Lower lobe of right lung (tissue), 2 donors: ENCODE results near the gene LRP1. TPM values are rescaled to one million over a fixed set of nuclear protein-coding genes. Genes with fewer than 3 reads are reported as not detected.

Experiments used
- ATAC-seq, 2 donors: fragments of 200-7000 bp; cut with Tn5 transposase; one replicate each; pipeline ENCODE4 v1.9.1; 2020 to 2022; ENCODE audit warnings: mild to moderate bottlenecking in 2 of 2, moderate library complexity in 2 of 2
- DNase-seq: peaks from one replicate; pipeline ENCODE4 v3.0.0-alpha.2; 2020
- H3K27ac ChIP-seq: fragments of 200-600 bp; one replicate; pipeline ENCODE4 v1.8.0; 2022
- H3K27me3 ChIP-seq: fragments of 200-600 bp; one replicate; pipeline ENCODE4 v1.8.0; 2022; ENCODE audit warnings: low read depth
- H3K36me3 ChIP-seq: fragments of 200-600 bp; one replicate; pipeline ENCODE4 v1.8.0; 2022; ENCODE audit warnings: mild to moderate bottlenecking
- H3K4me1 ChIP-seq: fragments of 200-600 bp; one replicate; pipeline ENCODE4 v1.8.0; 2022
- H3K4me3 ChIP-seq: fragments of 200-600 bp; one replicate; pipeline ENCODE4 v1.8.0; 2022; ENCODE audit warnings: mild to moderate bottlenecking
- H3K9me3 ChIP-seq: fragments of 200-600 bp; one replicate; pipeline ENCODE4 v1.8.0; 2022
- intact Hi-C: fragments of 100-400 bp; cut with DNase I; formaldehyde crosslinking; loops from one replicate; pipeline ENCODE4 v1.11.0; 2022
- microRNA-seq: library from miRNA; unstranded; fragments of <30 nt; microRNA quantifications from one replicate; pipeline ENCODE4 v1.2.0, GENCODE V29; 2020; ENCODE audit warnings: borderline number of aligned reads
- total RNA-seq: library from RNA; stranded (reverse); fragmentation: NEBNext Ultra II Directional; extraction: Animal tissue kit (Norgen Biotek cat#: 25700); gene quantifications from one replicate; pipeline ENCODE4 v1.2.1, GENCODE V29; 2021
- TF ChIP-seq, protein P1 (sequence below): fragments of 200-600 bp; IDR thresholded peaks from one replicate; pipeline ENCODE4 v1.8.0; 2022; ENCODE audit warnings: antibody characterized with exemption, mild to moderate bottlenecking
- donor health status: DM: no; HTN: yes; CAD: no; lungs with severe emphysema.

Gene LRP1
- total RNA-seq, 1 donor from 2014 or later: 404 TPM

DNA sequence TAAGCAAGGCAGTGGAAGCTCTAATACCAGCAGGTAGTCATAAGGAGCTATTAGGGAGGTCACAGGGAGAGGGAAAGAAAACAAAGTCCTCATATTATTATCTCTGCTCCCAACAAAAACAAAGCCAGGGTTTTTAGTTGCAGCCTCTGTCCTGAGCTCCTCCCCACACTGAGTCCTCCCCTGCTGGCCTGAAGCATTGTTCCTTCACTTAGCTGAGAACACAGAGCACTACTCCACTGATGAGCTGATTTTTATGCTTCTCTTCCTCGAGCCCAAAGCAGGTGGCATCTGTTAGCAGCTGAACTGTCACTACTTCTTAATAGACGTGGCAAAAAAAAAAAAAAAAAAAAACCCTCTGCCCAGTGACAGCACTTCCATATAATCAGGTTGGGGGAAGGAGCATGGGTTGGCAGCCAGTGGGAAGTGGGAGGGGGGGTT lies 133.2 kb downstream of the LRP1 start:
- DNase-seq: no peak
- intact Hi-C loops: no loop called here
- Histone ChIP-seq H3K36me3 (peaks cover 72% of the 10 kb centered on the region), H3K27me3 (no peaks in the 10 kb centered on the region), H3K9me3 (no peaks in the 10 kb centered on the region), H3K4me1 (no peaks in the 10 kb centered on the region), H3K27ac (no peak overlapping the region), H3K4me3 (no peak overlapping the region)
- no peak for ATAC-seq
- TF ChIP-seq, protein P1, sequence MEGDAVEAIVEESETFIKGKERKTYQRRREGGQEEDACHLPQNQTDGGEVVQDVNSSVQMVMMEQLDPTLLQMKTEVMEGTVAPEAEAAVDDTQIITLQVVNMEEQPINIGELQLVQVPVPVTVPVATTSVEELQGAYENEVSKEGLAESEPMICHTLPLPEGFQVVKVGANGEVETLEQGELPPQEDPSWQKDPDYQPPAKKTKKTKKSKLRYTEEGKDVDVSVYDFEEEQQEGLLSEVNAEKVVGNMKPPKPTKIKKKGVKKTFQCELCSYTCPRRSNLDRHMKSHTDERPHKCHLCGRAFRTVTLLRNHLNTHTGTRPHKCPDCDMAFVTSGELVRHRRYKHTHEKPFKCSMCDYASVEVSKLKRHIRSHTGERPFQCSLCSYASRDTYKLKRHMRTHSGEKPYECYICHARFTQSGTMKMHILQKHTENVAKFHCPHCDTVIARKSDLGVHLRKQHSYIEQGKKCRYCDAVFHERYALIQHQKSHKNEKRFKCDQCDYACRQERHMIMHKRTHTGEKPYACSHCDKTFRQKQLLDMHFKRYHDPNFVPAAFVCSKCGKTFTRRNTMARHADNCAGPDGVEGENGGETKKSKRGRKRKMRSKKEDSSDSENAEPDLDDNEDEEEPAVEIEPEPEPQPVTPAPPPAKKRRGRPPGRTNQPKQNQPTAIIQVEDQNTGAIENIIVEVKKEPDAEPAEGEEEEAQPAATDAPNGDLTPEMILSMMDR: no peak

DNA sequence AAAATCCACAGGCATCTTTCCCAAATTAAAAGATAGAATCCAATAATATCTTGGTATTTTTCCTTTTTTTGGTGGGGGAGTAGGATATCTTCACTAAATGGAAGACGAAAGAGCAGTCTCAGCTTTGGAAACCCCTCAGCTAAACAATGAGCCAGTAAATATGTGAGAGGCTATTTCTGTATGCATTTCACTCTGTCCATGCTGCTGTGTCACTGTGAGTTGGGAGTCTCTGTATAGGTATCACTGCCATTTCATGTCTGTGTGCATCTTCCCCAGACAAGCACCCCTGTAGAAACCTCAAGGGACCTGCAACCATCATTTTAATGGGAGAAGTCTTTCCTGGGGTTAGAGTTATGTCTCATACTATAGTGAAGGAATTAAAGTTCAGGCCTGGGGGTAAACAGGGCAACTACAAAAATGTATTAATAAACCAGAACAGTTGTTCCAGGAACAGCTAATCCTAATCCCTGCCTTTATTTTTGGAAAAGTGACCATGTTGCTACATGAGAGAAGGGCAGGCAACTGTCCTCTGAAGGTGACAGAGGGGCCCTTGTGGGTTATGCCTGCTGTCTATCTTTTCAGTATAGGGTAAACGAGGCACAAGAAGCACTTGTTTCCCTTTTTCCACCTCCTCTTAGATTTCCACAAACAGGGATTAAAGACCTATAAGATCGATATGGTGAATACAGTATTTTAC lies 134.0 kb downstream of the LRP1 start:
- H3K9me3 ChIP-seq: no peaks in the 10 kb centered on the region
- intact Hi-C loops: no loop called here
- TF ChIP-seq, protein P1: no peak
- H3K4me1 ChIP-seq: no peaks in the 10 kb centered on the region
- H3K4me3 ChIP-seq: no peak overlapping the region
- H3K27ac ChIP-seq: no peak overlapping the region
- no peaks in the 10 kb centered on the region for H3K27me3 ChIP-seq
- ATAC-seq (no peak), DNase-seq (no peak)
- H3K36me3 ChIP-seq: peaks cover 72% of the 10 kb centered on the region

Small RNA genes within 50 kb of the gene (microRNA-seq; reads per million reads assigned to microRNA genes)
- 1.5 reads per million for gene MIR1228

Other genes with a start within 250 kb of the LRP1 start
- not detected for gene SDR9C7, start 194.1 kb upstream of the LRP1 start, total RNA-seq
- 0.53 TPM for gene RDH16, start 170.9 kb upstream of the LRP1 start, total RNA-seq
- gene ZBTB39, start 121.9 kb upstream of the LRP1 start, total RNA-seq: 6.8 TPM
- not detected for gene TAC3, start 112.0 kb upstream of the LRP1 start, total RNA-seq
- 2.9 TPM for gene MYO1A, start 78.4 kb upstream of the LRP1 start, total RNA-seq
- 19.1 TPM for gene NEMP1, start 49.7 kb upstream of the LRP1 start, total RNA-seq
- 28.9 TPM for gene NAB2, start 39.4 kb upstream of the LRP1 start, total RNA-seq
- gene STAT6, start 17.1 kb upstream of the LRP1 start, total RNA-seq: 269 TPM
- gene LRP1-AS, start 19.1 kb downstream of the LRP1 start, total RNA-seq: not detected
- gene NXPH4, start 88.3 kb downstream of the LRP1 start, total RNA-seq: not detected
- 66.6 TPM for gene SHMT2, start 101.2 kb downstream of the LRP1 start, total RNA-seq
- 8.7 TPM for gene STAC3, start 122.7 kb downstream of the LRP1 start, total RNA-seq